Liver (tissue), 9 donors: ENCODE results near the gene COL23A1. TPM values are rescaled to one million over a fixed set of nuclear protein-coding genes. Genes with fewer than 3 reads are reported as not detected.

ENCODE experiments used
- DNase-seq: peaks from one replicate; pipeline ENCODE4 v3.0.0-alpha.2; 2017; ENCODE audit warnings: low spot score
- H3K27ac ChIP-seq, 2 donors: one replicate each; pipeline ENCODE4 v1.7.0; 2013; ENCODE audit warnings: inconsistent platforms in 2 of 2, low read length in 2 of 2, control low read depth in 1 of 2, low read depth in 1 of 2, mild to moderate bottlenecking in 1 of 2
- H3K27me3 ChIP-seq, 4 donors: one replicate each; pipeline versions ENCODE4 v1.6.1 to v1.7.0; 2013; ENCODE audit warnings: low read length in 3 of 4, inconsistent platforms in 1 of 4, mild to moderate bottlenecking in 1 of 4, moderate library complexity in 1 of 4; ENCODE audit not compliant: control insufficient read depth in 4 of 4, insufficient read depth in 4 of 4
- H3K36me3 ChIP-seq, 4 donors: one replicate each; pipeline versions ENCODE4 v1.6.1 to v1.7.0; 2013; ENCODE audit warnings: low read length in 3 of 4, mild to moderate bottlenecking in 3 of 4, low read depth in 1 of 4, moderate library complexity in 1 of 4; ENCODE audit not compliant: control insufficient read depth in 4 of 4, insufficient read depth in 3 of 4
- H3K4me1 ChIP-seq, 4 donors: one replicate each; pipeline versions ENCODE4 v1.6.1 to v1.7.0; 2013; ENCODE audit warnings: low read length in 3 of 4, mild to moderate bottlenecking in 3 of 4, moderate library complexity in 1 of 4; ENCODE audit not compliant: control insufficient read depth in 4 of 4, insufficient read depth in 4 of 4
- H3K4me3 ChIP-seq, 3 donors: one replicate each; pipeline versions ENCODE4 v1.6.1 to v1.7.0; 2013; ENCODE audit warnings: low read length in 3 of 3, control low read depth in 1 of 3, low read depth in 1 of 3, mild to moderate bottlenecking in 1 of 3
- H3K9ac ChIP-seq, 2 donors: one replicate each; pipeline ENCODE4 v1.7.0; 2013; ENCODE audit warnings: low read length in 2 of 2, mild to moderate bottlenecking in 2 of 2, moderate library complexity in 2 of 2, control low read depth in 1 of 2, low read depth in 1 of 2
- H3K9me3 ChIP-seq, 4 donors: one replicate each; pipeline versions ENCODE4 v1.6.1 to v1.7.0; 2013; ENCODE audit warnings: low read length in 3 of 4; ENCODE audit not compliant: control insufficient read depth in 4 of 4
- EGR1 ChIP-seq, 2 donors: IDR thresholded peaks; 2 replicates each; pipeline ENCODE4 v1.6.1; 2016 to 2018; ENCODE audit warnings: antibody characterized with exemption in 2 of 2, low read depth in 2 of 2
- FOXA1 ChIP-seq: IDR thresholded peaks from 2 replicates; pipeline ENCODE4 v1.6.1; 2016; ENCODE audit warnings: antibody characterized with exemption
- FOXA2 ChIP-seq: IDR thresholded peaks from 2 replicates; pipeline ENCODE4 v1.6.1; 2016; ENCODE audit warnings: antibody characterized with exemption
- GABPA ChIP-seq, 2 donors: IDR thresholded peaks in 1 of 2; conservative IDR thresholded peaks in 1 of 2; 2 replicates each; pipeline ENCODE4 v1.6.1; 2016; ENCODE audit warnings: antibody characterized with exemption in 2 of 2, mild to moderate bottlenecking in 1 of 2, moderate library complexity in 1 of 2
- HNF4A ChIP-seq, 2 donors: conservative IDR thresholded peaks; 2 replicates each; pipeline ENCODE4 v1.6.1; 2016; ENCODE audit warnings: antibody characterized with exemption in 2 of 2, mild to moderate bottlenecking in 2 of 2
- HNF4G ChIP-seq: IDR thresholded peaks from 2 replicates; pipeline ENCODE4 v1.6.1; 2016; ENCODE audit warnings: antibody characterized with exemption
- JUND ChIP-seq, 2 donors: IDR thresholded peaks; 2 replicates each; pipeline ENCODE4 v1.6.1; 2016; ENCODE audit warnings: antibody characterized with exemption in 2 of 2
- NR2F2 ChIP-seq: IDR thresholded peaks from 2 replicates; pipeline ENCODE4 v1.6.1; 2016; ENCODE audit warnings: antibody characterized with exemption
- RAD21 ChIP-seq, 2 donors: IDR thresholded peaks; 2 replicates each; pipeline ENCODE4 v1.6.1; 2016; ENCODE audit warnings: antibody characterized with exemption in 2 of 2, mild to moderate bottlenecking in 2 of 2
- RXRA ChIP-seq, 2 donors: IDR thresholded peaks; 2 replicates each; pipeline ENCODE4 v1.6.1; 2017 to 2018; ENCODE audit warnings: antibody characterized with exemption in 2 of 2, mild to moderate bottlenecking in 1 of 2
- SP1 ChIP-seq: IDR thresholded peaks from 2 replicates; pipeline ENCODE4 v1.6.1; 2018; ENCODE audit warnings: antibody characterized with exemption, mild to moderate bottlenecking
- TAF1 ChIP-seq: conservative IDR thresholded peaks from 2 replicates; pipeline ENCODE4 v1.6.1; 2016; ENCODE audit warnings: antibody characterized with exemption, mild to moderate bottlenecking
- YY1 ChIP-seq: IDR thresholded peaks from 2 replicates; pipeline ENCODE4 v1.6.1; 2016; ENCODE audit warnings: antibody characterized with exemption, mild to moderate bottlenecking
- WGBS: extraction: QIAGEN DNeasy Blood & Tissue Kit; methylation state at CpG from one replicate; pipeline ENCODE4 v1.1.7; 2013; 5-methylcytosine and 5-hydroxymethylcytosine counted together
- polyA plus RNA-seq, 2 donors: library from polyadenylated mRNA; stranded (reverse) in 1 of 2; unstranded in 1 of 2; fragments of 200-250 nt in 1 of 2; fragments of >200 nt in 1 of 2; fragmentation: Nextera tagmentation in 1 of 2; extraction: Ambion mirVana in 1 of 2; gene quantifications; one replicate each; pipeline versions ENCODE4 v1.2.1 to v1.2.3, GENCODE V29; 2013 to 2015
- total RNA-seq, 2 donors: library from RNA; depleted of rRNA; stranded (reverse); fragments of >200 nt; gene quantifications; one replicate each; pipeline ENCODE4 v1.2.3, GENCODE V29; 2014
- TF ChIP-seq, protein P1 (sequence below): IDR thresholded peaks from 2 replicates; pipeline ENCODE4 v1.6.1; 2016; ENCODE audit warnings: antibody characterized with exemption
- TF ChIP-seq, protein P2 (sequence below): IDR thresholded peaks from 2 replicates; pipeline ENCODE4 v1.6.1; 2016; ENCODE audit warnings: antibody characterized with exemption
- donor health status: healthy.
- donor health status: healthy.
- donor health status: healthy.
- donor health status: healthy.
- donor health status: healthy.

Gene COL23A1
- total and polyA plus RNA-seq, 4 donors, result 0.08 to 1.4 (median 0.27) TPM

DNA sequence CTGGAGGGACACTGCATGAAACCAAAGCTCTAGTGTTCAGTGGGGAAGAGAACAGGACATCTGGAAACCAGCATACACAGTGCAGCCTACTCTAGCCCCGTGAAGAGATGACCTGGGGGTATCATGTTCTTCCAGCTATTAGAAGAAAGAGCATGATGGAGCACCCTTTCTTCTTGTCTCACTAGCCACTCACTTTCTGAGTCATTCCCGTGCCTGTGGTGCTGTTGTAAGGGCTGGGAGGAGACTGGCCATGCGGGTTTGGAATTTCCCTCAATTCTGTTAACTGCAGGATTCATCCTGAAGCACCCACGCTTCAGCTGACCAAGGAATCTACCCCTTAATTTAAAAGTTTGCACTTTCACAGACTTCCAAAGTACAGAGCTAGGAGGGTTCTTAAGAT lies 137.0 kb downstream of the COL23A1 start (continued):
- no peak for TF ChIP-seq HNF4G

DNA sequence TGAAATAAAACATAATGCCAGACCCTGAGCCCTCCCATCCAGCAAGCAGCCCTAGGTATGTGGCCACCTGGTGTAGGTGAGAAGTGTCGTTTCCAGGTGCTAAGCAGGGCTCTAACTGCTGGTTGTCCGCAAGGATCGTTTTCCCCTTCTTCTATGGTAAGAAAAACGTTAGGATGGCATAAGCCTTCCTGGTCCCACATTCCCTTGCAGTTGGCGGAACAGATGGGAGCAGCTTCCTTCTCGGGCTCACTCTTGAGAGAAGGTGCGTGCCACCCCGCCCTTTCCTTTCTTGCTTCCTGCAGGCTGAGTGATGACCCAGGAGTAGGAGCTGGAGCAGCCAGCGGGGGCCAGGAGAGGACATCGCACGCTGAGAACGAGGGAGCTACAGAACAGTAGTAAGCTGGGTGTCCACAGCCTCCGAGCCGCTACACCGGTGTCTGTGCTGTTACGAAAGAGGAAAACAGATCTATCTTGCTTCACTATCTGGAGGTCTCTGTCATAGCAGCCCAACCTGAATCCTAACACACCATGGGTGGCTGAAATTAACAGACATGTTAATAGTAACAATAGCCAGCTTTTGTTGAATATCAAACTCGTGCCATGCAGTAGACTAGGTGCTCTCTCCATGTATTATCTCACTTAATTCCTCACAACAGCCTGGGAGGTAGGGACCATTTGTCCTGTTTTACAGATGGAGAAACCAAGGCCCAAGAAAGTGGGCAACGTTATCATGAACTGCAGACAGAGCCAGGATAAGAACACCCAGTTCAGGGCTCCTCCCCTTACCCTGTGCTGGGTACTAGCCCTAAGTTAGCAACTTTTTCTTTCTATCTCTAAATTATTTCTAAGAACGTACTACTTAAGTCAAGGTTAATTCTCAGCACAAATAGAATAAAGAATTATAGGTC lies 139.8 kb downstream of the COL23A1 start:
- DNase-seq, result peak; percentile 57
- TF ChIP-seq GABPA (IDR thresholded peaks at IDR 0.05 in 1 of 2, conservative IDR thresholded peaks at IDR 0.05 in 1 of 2) (no peak), FOXA2 (no peak), RAD21 (IDR thresholded peaks at IDR 0.05) (no peak), EGR1 (IDR thresholded peaks at IDR 0.05; ENCODE audit: low read depth in 2 of 2) (no peak), HNF4A (conservative IDR thresholded peaks at IDR 0.05) (no peak), TAF1 (no peak), HNF4G (no peak), SP1 (no peak), YY1 (no peak), NR2F2 (no peak), RXRA (IDR thresholded peaks at IDR 0.05) (no peak)
- TF ChIP-seq, protein P1, sequence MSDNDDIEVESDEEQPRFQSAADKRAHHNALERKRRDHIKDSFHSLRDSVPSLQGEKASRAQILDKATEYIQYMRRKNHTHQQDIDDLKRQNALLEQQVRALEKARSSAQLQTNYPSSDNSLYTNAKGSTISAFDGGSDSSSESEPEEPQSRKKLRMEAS, result no peak
- TF ChIP-seq, protein P2, sequence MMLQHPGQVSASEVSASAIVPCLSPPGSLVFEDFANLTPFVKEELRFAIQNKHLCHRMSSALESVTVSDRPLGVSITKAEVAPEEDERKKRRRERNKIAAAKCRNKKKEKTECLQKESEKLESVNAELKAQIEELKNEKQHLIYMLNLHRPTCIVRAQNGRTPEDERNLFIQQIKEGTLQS, result no peak
- Histone ChIP-seq H3K9me3 (no peaks in the 10 kb centered on the region), H3K4me3 (no peak overlapping the region), H3K4me1 (no peaks in the 10 kb centered on the region), H3K9ac (no peak overlapping the region), H3K27me3 (peaks cover 0 to 2% (median 0%) of the 10 kb centered on the region in 4 donors), H3K27ac (no peak overlapping the region), H3K36me3 (no peaks in the 10 kb centered on the region)
- 54% methylated on average over 19 of the region's 19 CpGs for WGBS

DNA sequence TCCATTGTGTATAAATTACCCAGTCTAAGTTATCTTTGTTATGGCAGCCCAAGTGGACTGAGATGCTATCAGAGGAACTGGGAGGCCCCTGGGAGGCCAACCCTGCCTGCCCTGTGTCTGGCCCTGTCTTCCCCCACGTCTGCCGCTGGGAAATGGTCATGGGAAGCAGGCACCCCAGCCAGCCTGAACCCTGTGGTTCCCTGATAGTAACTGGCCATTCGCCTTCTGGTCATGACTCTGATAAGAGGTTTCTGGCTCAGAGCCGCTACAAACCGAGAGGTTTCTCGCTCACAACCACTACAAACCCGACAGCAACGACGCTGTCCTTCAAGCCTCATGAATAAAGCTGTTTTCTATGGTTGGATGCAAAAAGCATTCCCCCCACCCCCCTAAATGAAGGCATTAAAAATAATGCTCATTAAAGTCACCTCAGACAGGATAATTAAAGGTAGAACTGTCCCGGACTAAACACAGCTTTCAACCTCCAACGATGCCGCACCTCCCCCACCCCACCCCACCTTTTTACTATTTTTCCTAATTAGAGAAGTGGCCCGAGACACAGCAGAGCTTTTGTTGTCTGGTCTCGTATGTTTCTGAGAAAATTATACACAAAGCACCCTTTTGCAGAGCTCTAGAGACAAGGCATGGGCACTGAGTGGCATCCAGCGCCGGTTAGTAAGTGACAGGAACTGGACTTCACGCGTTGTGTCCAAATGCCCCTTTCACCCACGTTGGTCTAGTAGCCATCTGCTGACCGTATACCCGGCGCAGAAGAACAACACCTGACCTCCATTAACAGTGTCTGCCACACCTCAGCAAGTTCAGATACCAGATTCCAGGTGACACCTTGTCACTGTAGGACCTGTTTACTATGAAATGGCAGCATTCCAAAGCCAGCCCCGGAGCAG lies 140.8 kb downstream of the COL23A1 start:
- TF ChIP-seq RXRA (IDR thresholded peaks at IDR 0.05) (peak in 1 of 2 donors; percentile 7), JUND (IDR thresholded peaks at IDR 0.05) (no peak), HNF4G (no peak), FOXA2 (no peak), NR2F2 (peak; percentile 82), EGR1 (IDR thresholded peaks at IDR 0.05; ENCODE audit: low read depth in 2 of 2) (no peak), YY1 (no peak), SP1 (no peak), HNF4A (conservative IDR thresholded peaks at IDR 0.05) (no peak), FOXA1 (no peak)
- Histone ChIP-seq H3K4me3 (no peak overlapping the region), H3K27me3 (peaks cover 0 to 2% (median 0%) of the 10 kb centered on the region in 4 donors), H3K36me3 (no peaks in the 10 kb centered on the region), H3K4me1 (no peaks in the 10 kb centered on the region), H3K9ac (no peak overlapping the region), H3K27ac (no peak overlapping the region), H3K9me3 (no peaks in the 10 kb centered on the region)
- WGBS, result 67% methylated on average over 23 of the region's 23 CpGs
- DNase-seq, result peak; percentile 80
